ENCODE results near the gene RPL19. TPM values are rescaled to one million over a fixed set of nuclear protein-coding genes. Genes with fewer than 3 reads are reported as not detected.
A peak's percentile ranks its signal among the peaks of the same experiment; 100 is the strongest.

RPL19 gene
- total RNA-seq, 1 donor from 2014 or later: 1,851 TPM

DNA sequence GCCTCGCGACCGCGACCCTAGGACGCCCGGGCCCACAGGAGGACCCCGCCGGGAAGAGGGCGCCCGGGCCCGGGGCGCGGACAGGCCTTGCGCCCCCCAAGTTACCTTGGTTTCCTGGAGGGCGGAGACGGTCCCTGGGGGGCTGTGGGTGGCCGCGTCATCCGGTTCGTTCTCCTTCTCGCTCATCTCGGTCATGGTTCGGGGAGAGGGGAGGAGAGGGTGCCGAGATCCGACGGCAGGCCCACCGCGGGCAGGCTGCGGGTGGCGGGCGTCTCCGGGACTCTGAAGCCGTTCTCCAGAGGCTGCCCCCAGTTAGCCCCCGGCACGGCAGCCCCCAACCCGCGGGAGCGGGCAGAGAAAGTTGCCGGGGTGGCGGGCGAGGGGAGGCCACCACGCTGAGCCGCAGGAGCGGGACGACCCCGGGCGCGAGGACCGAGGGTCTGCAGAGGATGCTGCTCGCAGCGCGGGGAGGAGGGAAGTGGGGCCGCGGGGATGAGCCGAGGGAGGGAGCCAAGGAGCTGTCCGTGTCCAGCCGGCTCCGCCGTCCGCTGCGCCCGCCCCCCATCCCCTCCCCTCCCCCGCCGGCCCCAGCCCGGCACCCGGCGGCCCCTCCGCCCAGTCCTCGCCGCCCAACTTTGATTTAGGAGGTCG is 25.4 kb downstream of the RPL19 start, which contains the start of gene STAC2:
STAC2 (minus strand) TSS at position 638 of the 651 bp plus-strand sequence; CDS start at position 195, 443 bp downstream.
- peak within 1 kb of the TSS; percentile 85 for H3K4me3 Mint-ChIP-seq (ENCODE audit: unreplicated experiment)
- H3K36me3 Mint-ChIP-seq (ENCODE audit: low read depth, unreplicated experiment): no peaks in the 10 kb centered on the region
- no peak for DNase-seq (ENCODE audit: low spot score)
- TF ChIP-seq, protein P1, sequence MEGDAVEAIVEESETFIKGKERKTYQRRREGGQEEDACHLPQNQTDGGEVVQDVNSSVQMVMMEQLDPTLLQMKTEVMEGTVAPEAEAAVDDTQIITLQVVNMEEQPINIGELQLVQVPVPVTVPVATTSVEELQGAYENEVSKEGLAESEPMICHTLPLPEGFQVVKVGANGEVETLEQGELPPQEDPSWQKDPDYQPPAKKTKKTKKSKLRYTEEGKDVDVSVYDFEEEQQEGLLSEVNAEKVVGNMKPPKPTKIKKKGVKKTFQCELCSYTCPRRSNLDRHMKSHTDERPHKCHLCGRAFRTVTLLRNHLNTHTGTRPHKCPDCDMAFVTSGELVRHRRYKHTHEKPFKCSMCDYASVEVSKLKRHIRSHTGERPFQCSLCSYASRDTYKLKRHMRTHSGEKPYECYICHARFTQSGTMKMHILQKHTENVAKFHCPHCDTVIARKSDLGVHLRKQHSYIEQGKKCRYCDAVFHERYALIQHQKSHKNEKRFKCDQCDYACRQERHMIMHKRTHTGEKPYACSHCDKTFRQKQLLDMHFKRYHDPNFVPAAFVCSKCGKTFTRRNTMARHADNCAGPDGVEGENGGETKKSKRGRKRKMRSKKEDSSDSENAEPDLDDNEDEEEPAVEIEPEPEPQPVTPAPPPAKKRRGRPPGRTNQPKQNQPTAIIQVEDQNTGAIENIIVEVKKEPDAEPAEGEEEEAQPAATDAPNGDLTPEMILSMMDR (IDR thresholded peaks at IDR 0.05; ENCODE audit: unreplicated experiment): no peak
- H3K4me1 Mint-ChIP-seq (ENCODE audit: unreplicated experiment): peaks cover 18% of the 10 kb centered on the region
- peak within 1 kb of the TSS; percentile 52 for H3K27ac Mint-ChIP-seq (ENCODE audit: unreplicated experiment)
- no peaks in the 10 kb centered on the region for H3K9me3 Mint-ChIP-seq (ENCODE audit: unreplicated experiment)
- peaks cover 20% of the 10 kb centered on the region for H3K27me3 Mint-ChIP-seq (ENCODE audit: unreplicated experiment)

DNA sequence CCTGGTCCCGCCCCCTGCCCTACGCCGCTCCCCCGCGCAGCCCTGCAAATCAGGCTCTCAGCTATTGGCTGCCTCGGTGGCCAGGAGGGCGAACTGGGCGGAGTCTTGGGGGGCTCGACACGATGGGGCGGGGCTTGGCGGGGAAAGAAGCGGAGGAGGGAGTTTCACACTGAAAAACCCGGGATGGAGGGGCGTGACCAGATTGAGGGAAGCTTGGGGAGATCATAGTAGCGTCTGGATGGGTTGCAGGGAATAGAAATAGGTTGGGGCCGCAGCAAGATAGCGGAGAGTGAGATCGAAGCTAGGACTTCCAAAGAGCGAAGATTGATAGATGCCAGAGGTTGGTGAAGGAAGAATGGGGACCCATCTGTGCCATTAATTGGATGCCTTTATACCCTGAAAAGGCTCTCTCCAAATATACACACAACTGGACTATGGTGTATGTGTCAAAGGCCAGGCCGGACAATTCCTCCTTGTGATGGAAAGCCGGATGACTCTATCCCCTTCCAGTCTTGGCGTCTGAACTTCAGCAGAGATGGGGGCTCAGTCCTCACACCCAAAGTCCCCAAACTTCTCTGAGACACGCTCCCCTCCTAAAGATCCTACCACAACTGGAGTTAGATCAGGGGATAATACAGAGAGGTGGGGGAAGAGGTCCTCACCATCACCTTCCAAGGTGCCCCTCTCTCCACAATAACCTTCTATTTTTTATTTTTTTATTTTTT is 26.0 kb downstream of the RPL19 start:
- H3K36me3 Mint-ChIP-seq (ENCODE audit: low read depth, unreplicated experiment): no peaks in the 10 kb centered on the region

DNA sequence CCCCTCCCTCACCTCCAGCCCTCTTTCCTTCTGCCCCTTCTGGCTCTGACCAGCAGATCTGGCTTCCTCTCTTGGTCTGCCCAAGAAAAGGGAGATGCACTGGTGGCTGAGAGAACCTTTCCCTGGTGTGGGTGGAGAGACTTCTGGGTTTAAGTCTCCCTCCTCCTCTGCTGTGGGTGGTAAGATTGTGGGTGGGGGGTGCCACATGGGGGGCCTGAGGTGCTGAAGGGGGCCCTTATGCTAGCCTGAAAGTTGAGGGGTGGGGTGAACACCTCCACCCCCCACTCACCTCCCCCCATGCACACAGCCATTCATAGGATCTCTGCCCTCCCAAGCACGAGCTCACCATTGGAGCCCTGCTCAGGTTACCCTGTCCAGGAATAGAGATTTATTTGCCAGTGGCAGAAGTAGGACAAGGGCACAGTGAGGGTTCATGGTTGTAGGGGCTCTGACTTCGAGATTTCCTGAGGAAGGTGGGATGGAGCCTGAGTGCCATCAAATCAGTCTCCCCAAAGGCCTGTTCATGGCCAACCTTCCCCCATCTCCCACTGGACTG is 27.4 kb downstream of the RPL19 start:
- no peak for DNase-seq (ENCODE audit: low spot score)
- TF ChIP-seq, protein P1 (IDR thresholded peaks at IDR 0.05; ENCODE audit: unreplicated experiment): no peak
- H3K27ac Mint-ChIP-seq (ENCODE audit: unreplicated experiment): no peak overlapping the region
- H3K9me3 Mint-ChIP-seq (ENCODE audit: unreplicated experiment): no peaks in the 10 kb centered on the region
- peaks cover 31% of the 10 kb centered on the region for H3K4me1 Mint-ChIP-seq (ENCODE audit: unreplicated experiment)
- H3K36me3 Mint-ChIP-seq (ENCODE audit: low read depth, unreplicated experiment): no peaks in the 10 kb centered on the region
- no peak overlapping the region for H3K4me3 Mint-ChIP-seq (ENCODE audit: unreplicated experiment)
- H3K27me3 Mint-ChIP-seq (ENCODE audit: unreplicated experiment): peaks cover 21% of the 10 kb centered on the region

More for the DNA sequence above, 26.0 kb downstream of the RPL19 start:
- Mint-ChIP-seq H3K27ac (ENCODE audit: unreplicated experiment) (peak overlapping the region; percentile 52), H3K4me1 (ENCODE audit: unreplicated experiment) (peaks cover 18% of the 10 kb centered on the region), H3K9me3 (ENCODE audit: unreplicated experiment) (no peaks in the 10 kb centered on the region), H3K27me3 (ENCODE audit: unreplicated experiment) (peaks cover 20% of the 10 kb centered on the region), H3K4me3 (ENCODE audit: unreplicated experiment) (peak overlapping the region; percentile 85)
- TF ChIP-seq, protein P1 (IDR thresholded peaks at IDR 0.05; ENCODE audit: unreplicated experiment): no peak
- peak; percentile 72 for DNase-seq (ENCODE audit: low spot score)

DNA sequence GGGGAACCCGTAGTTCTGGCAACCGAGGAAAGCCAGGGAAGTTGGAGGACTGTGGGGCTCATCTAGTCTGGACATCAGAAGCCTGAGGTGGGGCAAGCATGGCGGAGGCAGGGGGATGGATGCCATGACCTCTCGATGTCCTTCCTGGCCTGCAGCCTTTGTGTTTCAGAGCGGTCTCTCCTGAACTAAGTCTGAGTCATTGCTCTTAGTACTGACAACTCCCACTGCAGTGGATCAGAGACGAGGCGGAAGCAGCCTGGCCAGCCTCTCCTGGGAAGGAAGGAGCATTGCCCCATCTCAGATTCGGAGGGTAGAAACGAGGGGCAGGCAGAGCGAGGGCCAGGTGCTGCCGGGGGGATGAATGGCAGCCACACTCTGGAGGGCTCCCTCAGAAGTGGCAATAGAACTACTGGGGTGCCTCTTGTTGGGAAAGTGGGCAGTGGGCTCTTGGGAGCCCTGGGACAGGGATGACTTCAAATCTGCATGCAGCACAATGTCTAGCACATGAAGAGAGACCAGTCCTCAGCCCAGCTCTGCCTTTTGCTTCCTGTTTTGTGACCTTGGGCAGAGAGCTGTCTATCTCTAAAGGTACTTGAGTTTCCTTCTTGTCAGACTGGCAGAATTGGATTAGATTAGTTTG is 29.3 kb downstream of the RPL19 start:
- Mint-ChIP-seq H3K4me3 (ENCODE audit: unreplicated experiment) (no peak overlapping the region), H3K27ac (ENCODE audit: unreplicated experiment) (peak overlapping the region; percentile 15), H3K9me3 (ENCODE audit: unreplicated experiment) (no peaks in the 10 kb centered on the region), H3K27me3 (ENCODE audit: unreplicated experiment) (peaks cover 16% of the 10 kb centered on the region), H3K36me3 (ENCODE audit: low read depth, unreplicated experiment) (no peaks in the 10 kb centered on the region), H3K4me1 (ENCODE audit: unreplicated experiment) (peaks cover 25% of the 10 kb centered on the region)
- TF ChIP-seq, protein P1 (IDR thresholded peaks at IDR 0.05; ENCODE audit: unreplicated experiment): no peak
- no peak for DNase-seq (ENCODE audit: low spot score)

All from endothelial cell (in vitro differentiated cells).